K562 (cell line): ENCODE measurements around the gene DYNC2H1. TPM values are rescaled to one million over a fixed set of nuclear protein-coding genes. Genes with fewer than 3 reads are reported as not detected.

Experiments used
- ATAC-seq: fragments of 200-7000 bp; cut with Tn5 transposase; 3 replicates; pipeline ENCODE4 v1.9.1; 2020; ENCODE audit warnings: moderate library complexity
- BruUV-seq: library from RNA; stranded (reverse); fragments of 400-500 nt; replicated peaks from 2 replicates; lab custom pipeline; 2021; lab: Mats Ljungman, UMichigan
- CTCF ChIA-PET: fragments of 300-600 bp; formaldehyde crosslinking; extraction: SDS; loops from one replicate; lab custom pipeline; 2021; ENCODE audit warnings: low intra/inter-chr PET ratio; lab: Yijun Ruan, JAX
- POLR2A ChIA-PET: fragments of 300-600, 350-650 bp; sonication (Branson Sonifier 250); formaldehyde crosslinking; extraction: SDS; loops from one replicate; lab custom pipeline; 2021; ENCODE audit warnings: antibody characterized with exemption, inconsistent platforms; lab: Yijun Ruan, JAX
- DNase-seq, 4 experiments: peaks; one replicate each; pipeline versions ENCODE4 v3.0.0 to v3.0.0-alpha.2; 2011 to 2018; ENCODE audit warnings: low spot score in 3 of 4, mixed read lengths in 3 of 4; ENCODE audit errors: extremely low read depth in 1 of 4
- FAIRE-seq: peaks from 2 replicates; lab custom pipeline; 2011; peaks lifted over from hg19 to GRCh38; lab: Jason Lieb, UNC
- H2AFZ ChIP-seq: 2 replicates; pipeline ENCODE4 v1.6.0; 2011; ENCODE audit warnings: low read depth, low read length, control low read depth, inconsistent platforms
- H3K27ac ChIP-seq: fragments of 200-600 bp; 3 replicates; pipeline ENCODE4 v1.8.0; 2011; ENCODE audit warnings: low read depth, mild to moderate bottlenecking, control low read depth, inconsistent platforms, low read length, moderate library complexity, mixed read lengths; ENCODE audit errors: extremely low read depth
- H3K27me3 ChIP-seq, 2 experiments: fragments of 300-600 bp in 1 of 2; 2 replicates in 1 of 2; 3 replicates in 1 of 2; pipeline versions ENCODE4 v1.6.0 to v1.8.0; 2011; ENCODE audit warnings: inconsistent platforms in 2 of 2, low read length in 2 of 2, mild to moderate bottlenecking in 1 of 2, mixed read lengths in 1 of 2, moderate library complexity in 1 of 2; ENCODE audit not compliant: control insufficient read depth in 2 of 2, insufficient read depth in 2 of 2
- H3K36me3 ChIP-seq: fragments of 300-600 bp; 3 replicates; pipeline ENCODE4 v1.8.0; 2011; ENCODE audit warnings: mild to moderate bottlenecking, low read length, inconsistent platforms; ENCODE audit not compliant: control insufficient read depth, insufficient read depth
- H3K4me1 ChIP-seq, 2 experiments: fragments of 200-600 bp in 1 of 2; replicated peaks in 1 of 2; 2 replicates in 1 of 2; 3 replicates in 1 of 2; pipeline versions ENCODE4 v1.5.1 to v1.8.0; 2011; ENCODE audit warnings: inconsistent platforms in 2 of 2, low read length in 2 of 2, mild to moderate bottlenecking in 1 of 2, mixed read lengths in 1 of 2, moderate library complexity in 1 of 2; ENCODE audit not compliant: control insufficient read depth in 2 of 2, insufficient read depth in 2 of 2
- H3K4me2 ChIP-seq: 2 replicates; pipeline ENCODE4 v1.6.1; 2011; ENCODE audit warnings: low read length, control low read depth, inconsistent platforms, mixed read lengths; ENCODE audit not compliant: insufficient read depth
- H3K4me3 ChIP-seq: fragments of 200-600 bp; sonication (generic), shearing (Covaris generic); 2 replicates; pipeline ENCODE4 v1.5.1; 2016; ENCODE audit warnings: control low read depth, inconsistent platforms
- H3K79me2 ChIP-seq: fragments of 200-600 bp; 3 replicates; pipeline ENCODE4 v1.8.0; 2011; ENCODE audit warnings: low read length, inconsistent platforms; ENCODE audit not compliant: control insufficient read depth, insufficient read depth
- H3K9ac ChIP-seq, 2 experiments: 2 replicates each; pipeline versions ENCODE4 v1.6.0 to v1.6.1; 2011; ENCODE audit warnings: low read depth in 2 of 2, low read length in 2 of 2, control low read depth in 1 of 2, inconsistent platforms in 1 of 2, mild to moderate bottlenecking in 1 of 2, mixed read lengths in 1 of 2; ENCODE audit not compliant: insufficient read depth in 1 of 2
- H3K9me1 ChIP-seq: one replicate; pipeline ENCODE4 v1.6.0; 2011; ENCODE audit warnings: inconsistent platforms, mild to moderate bottlenecking, low read length, moderate library complexity; ENCODE audit not compliant: control insufficient read depth, insufficient read depth
- H3K9me3 ChIP-seq: replicated peaks from 2 replicates; pipeline ENCODE4 v1.5.1; 2011; ENCODE audit warnings: low read depth, low read length, inconsistent platforms; ENCODE audit not compliant: control insufficient read depth, insufficient read depth
- H4K20me1 ChIP-seq: replicated peaks from 2 replicates; pipeline ENCODE4 v1.6.1; 2011; ENCODE audit warnings: low read length, inconsistent platforms, mixed read lengths; ENCODE audit not compliant: control insufficient read depth, insufficient read depth
- ARHGAP35 ChIP-seq: fragments of 450-650 bp; IDR thresholded peaks from 2 replicates; pipeline ENCODE4 v1.6.1; 2018; ENCODE audit not compliant: partially characterized antibody
- ARID2 ChIP-seq: fragments of 450-650 bp; IDR thresholded peaks from 2 replicates; pipeline ENCODE4 v1.6.1; 2017; ENCODE audit warnings: antibody characterized with exemption, mild to moderate bottlenecking
- CREB1 ChIP-seq, 2 experiments: sonication (generic) in 1 of 2; formaldehyde crosslinking in 1 of 2; IDR thresholded peaks; 2 replicates each; pipeline versions ENCODE4 v1.6.1 to v1.8.0; 2012 to 2022; ENCODE audit warnings: inconsistent platforms in 1 of 2, mild to moderate bottlenecking in 1 of 2, missing genetic modification reagents in 1 of 2, moderate library complexity in 1 of 2
- FOXK1 ChIP-seq: sonication (generic); formaldehyde crosslinking; IDR thresholded peaks from 2 replicates; pipeline ENCODE4 v1.8.0; 2022; ENCODE audit warnings: missing genetic modification reagents, mild to moderate bottlenecking, borderline replicate concordance
- MXI1 ChIP-seq: IDR thresholded peaks from 2 replicates; pipeline ENCODE4 v1.6.1; 2011; ENCODE audit warnings: low read depth, mild to moderate bottlenecking, improper control_type of control experiment, low read length
- NFE2L1 ChIP-seq: fragments of 450-650 bp; IDR thresholded peaks from 2 replicates; pipeline ENCODE4 v1.6.1; 2016; ENCODE audit warnings: missing genetic modification characterization, low read depth, mild to moderate bottlenecking, missing compliant biosample characterization, moderate library complexity, borderline replicate concordance
- PURB ChIP-seq: sonication (generic); formaldehyde crosslinking; IDR thresholded peaks from 2 replicates; pipeline ENCODE4 v1.9.0; 2021; ENCODE audit warnings: low read depth, mild to moderate bottlenecking, missing genetic modification reagents
- SMC3 ChIP-seq: conservative IDR thresholded peaks from 2 replicates; pipeline ENCODE4 v1.6.1; 2011; ENCODE audit warnings: low read depth, low read length, improper control_type of control experiment; ENCODE audit not compliant: insufficient read depth
- U2AF2 ChIP-seq: fragments of 200-400 bp; formaldehyde crosslinking; optimal IDR thresholded peaks from 2 replicates; pipeline ENCODE3; 2017; ENCODE audit warnings: low read depth, mild to moderate bottlenecking, low read length
- ZBTB17 ChIP-seq: fragments of 450-650 bp; formaldehyde crosslinking; IDR thresholded peaks from 2 replicates; pipeline ENCODE4 v1.4.0; 2020; ENCODE audit warnings: mild to moderate bottlenecking
- ZNF384 ChIP-seq: IDR thresholded peaks from 2 replicates; pipeline ENCODE4 v1.6.1; 2012; ENCODE audit warnings: low read depth, low read length, improper control_type of control experiment
- ZNF699 ChIP-seq: fragments of 250-450 bp; sonication (Bioruptor Pico); IDR thresholded peaks from 2 replicates; pipeline ENCODE4 v1.8.0; 2021; ENCODE audit warnings: mild to moderate bottlenecking, moderate library complexity; ENCODE audit not compliant: insufficient replicate concordance
- ZNF76 ChIP-seq: fragments of 250-450 bp; sonication (Bioruptor Pico); IDR thresholded peaks from 2 replicates; pipeline ENCODE4 v1.4.0; 2020; ENCODE audit warnings: mild to moderate bottlenecking, moderate library complexity, borderline replicate concordance
- WGBS: fragments of 100-300 bp; shearing (Covaris generic); methylation state at CpG from one replicate; pipeline ENCODE4 v1.1.6; 2016; ENCODE audit warnings: low coverage, mixed read lengths; ENCODE audit not compliant: insufficient coverage; ENCODE audit errors: missing lambda C conversion rate; 5-methylcytosine and 5-hydroxymethylcytosine counted together
- in situ Hi-C: fragments of 300-500 bp; cut with MboI; formaldehyde crosslinking; loops from 4 replicates; pipeline ENCODE4 v1.15.0; 2018; ENCODE audit warnings: inconsistent platforms, mixed read lengths
- intact Hi-C: fragments of 100-400 bp; cut with micrococcal nuclease; formaldehyde crosslinking; loops from 2 replicates; pipeline ENCODE4 v1.14.2; 2022
- polyA plus RNA-seq, 8 experiments: library from polyadenylated mRNA; depleted of rRNA in 4 of 8; stranded (reverse) in 5 of 8; unstranded in 3 of 8; fragments of >200 nt; fragmentation: Nextera tagmentation in 2 of 8; fragmentation: Illumina TruSeq in 1 of 8; extraction: Ambion mirVana in 2 of 8; extraction: Trizol in 1 of 8; gene quantifications; 2 replicates each; pipeline versions ENCODE4 v1.2.1 to v1.2.3, GENCODE V29; 2011 to 2014; ENCODE audit warnings: inconsistent platforms in 1 of 8, missing spikeins in 1 of 8
- total RNA-seq, 7 experiments: library from RNA; depleted of rRNA in 6 of 7; stranded (reverse); fragments of >200 nt in 6 of 7; fragmentation: Illumina TruSeq in 2 of 7; extraction: Trizol in 2 of 7; gene quantifications; 2 replicates each; pipeline versions ENCODE4 v1.2.1 to v1.2.3, GENCODE V29; 2011 to 2021; ENCODE audit warnings: low replicate concordance in 1 of 7
- TF ChIP-seq, protein P1 (sequence below), 2 experiments: IDR thresholded peaks in 1 of 2; conservative IDR thresholded peaks in 1 of 2; 2 replicates each; pipeline ENCODE4 v1.6.1; 2016; ENCODE audit warnings: low read depth in 2 of 2, mild to moderate bottlenecking in 1 of 2, missing compliant biosample characterization in 1 of 2, missing genetic modification characterization in 1 of 2, moderate library complexity in 1 of 2
- TF ChIP-seq, protein P2 (sequence below): fragments of 450-650 bp; conservative IDR thresholded peaks from 2 replicates; pipeline ENCODE4 v1.6.1; 2016; ENCODE audit warnings: missing genetic modification characterization, low read depth, mild to moderate bottlenecking, control low read depth, missing compliant biosample characterization
- TF ChIP-seq, protein P3 (sequence below): fragments of 250-450 bp; sonication (Bioruptor Pico); IDR thresholded peaks from 2 replicates; pipeline ENCODE4 v1.5.0; 2021
- TF ChIP-seq, protein P4 (sequence below): fragments of 250-450 bp; sonication (Bioruptor Pico); IDR thresholded peaks from 2 replicates; pipeline ENCODE4 v1.5.1; 2021; ENCODE audit warnings: mild to moderate bottlenecking

The DYNC2H1 gene
- total and polyA plus RNA-seq, 9 of the 15 experiments (the other 6 are each of a cell fraction or from before 2014, with no cell fraction given): 0.08 to 0.64 (median 0.20) TPM

DNA sequence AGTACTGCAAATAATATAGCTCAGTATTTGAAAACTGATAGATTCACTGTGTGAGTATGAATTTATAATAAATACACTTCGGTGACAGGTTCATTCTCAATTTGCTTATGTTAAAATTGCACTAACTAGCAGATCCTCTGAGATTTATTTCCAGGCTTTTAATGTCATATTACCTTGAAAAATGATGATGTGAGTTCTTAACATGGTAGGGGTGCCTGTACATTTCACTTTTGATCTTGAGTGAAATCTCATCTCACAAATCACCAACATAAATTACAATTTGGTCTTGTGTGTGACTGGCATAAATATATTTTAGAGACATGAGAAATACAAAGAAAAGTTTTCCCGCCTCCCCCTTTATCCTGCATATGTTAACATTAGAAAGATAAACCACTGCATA, 240.4 kb downstream of the DYNC2H1 start:
- Histone ChIP-seq H3K4me2 (no peak overlapping the region), H3K36me3 (no peaks in the 10 kb centered on the region), H3K4me1 (no peaks in the 10 kb centered on the region), H2AFZ (no peak overlapping the region), H3K4me3 (no peak overlapping the region), H3K27me3 (no peaks in the 10 kb centered on the region), H3K9me3 (no peaks in the 10 kb centered on the region), H3K9me1 (no peaks in the 10 kb centered on the region), H3K79me2 (no peaks in the 10 kb centered on the region), H4K20me1 (no peaks in the 10 kb centered on the region), H3K27ac (no peak overlapping the region), H3K9ac (no peak overlapping the region)
- WGBS: 0% methylated on average over 2 of the region's 2 CpGs
- in situ Hi-C loops: no loop called here
- ATAC-seq (no peak), FAIRE-seq (no peak), DNase-seq (no peak)
- ChIA-PET POLR2A (no interaction called here), CTCF (no interaction called here)
- intact Hi-C loops: no loop called here
- no TSS peak for BruUV-seq
- no peak for TF ChIP-seq MXI1
- TF ChIP-seq, protein P1, sequence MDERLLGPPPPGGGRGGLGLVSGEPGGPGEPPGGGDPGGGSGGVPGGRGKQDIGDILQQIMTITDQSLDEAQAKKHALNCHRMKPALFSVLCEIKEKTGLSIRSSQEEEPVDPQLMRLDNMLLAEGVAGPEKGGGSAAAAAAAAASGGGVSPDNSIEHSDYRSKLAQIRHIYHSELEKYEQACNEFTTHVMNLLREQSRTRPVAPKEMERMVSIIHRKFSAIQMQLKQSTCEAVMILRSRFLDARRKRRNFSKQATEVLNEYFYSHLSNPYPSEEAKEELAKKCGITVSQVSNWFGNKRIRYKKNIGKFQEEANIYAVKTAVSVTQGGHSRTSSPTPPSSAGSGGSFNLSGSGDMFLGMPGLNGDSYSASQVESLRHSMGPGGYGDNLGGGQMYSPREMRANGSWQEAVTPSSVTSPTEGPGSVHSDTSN (CRISPR knock-in tag; IDR thresholded peaks at IDR 0.05; ENCODE audit: low read depth): no peak
- TF ChIP-seq, protein P1 (tag; conservative IDR thresholded peaks at IDR 0.05; ENCODE audit: low read depth): no peak
- TF ChIP-seq, protein P2, sequence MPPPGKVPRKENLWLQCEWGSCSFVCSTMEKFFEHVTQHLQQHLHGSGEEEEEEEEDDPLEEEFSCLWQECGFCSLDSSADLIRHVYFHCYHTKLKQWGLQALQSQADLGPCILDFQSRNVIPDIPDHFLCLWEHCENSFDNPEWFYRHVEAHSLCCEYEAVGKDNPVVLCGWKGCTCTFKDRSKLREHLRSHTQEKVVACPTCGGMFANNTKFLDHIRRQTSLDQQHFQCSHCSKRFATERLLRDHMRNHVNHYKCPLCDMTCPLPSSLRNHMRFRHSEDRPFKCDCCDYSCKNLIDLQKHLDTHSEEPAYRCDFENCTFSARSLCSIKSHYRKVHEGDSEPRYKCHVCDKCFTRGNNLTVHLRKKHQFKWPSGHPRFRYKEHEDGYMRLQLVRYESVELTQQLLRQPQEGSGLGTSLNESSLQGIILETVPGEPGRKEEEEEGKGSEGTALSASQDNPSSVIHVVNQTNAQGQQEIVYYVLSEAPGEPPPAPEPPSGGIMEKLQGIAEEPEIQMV (tag): no peak
- TF ChIP-seq, protein P3, sequence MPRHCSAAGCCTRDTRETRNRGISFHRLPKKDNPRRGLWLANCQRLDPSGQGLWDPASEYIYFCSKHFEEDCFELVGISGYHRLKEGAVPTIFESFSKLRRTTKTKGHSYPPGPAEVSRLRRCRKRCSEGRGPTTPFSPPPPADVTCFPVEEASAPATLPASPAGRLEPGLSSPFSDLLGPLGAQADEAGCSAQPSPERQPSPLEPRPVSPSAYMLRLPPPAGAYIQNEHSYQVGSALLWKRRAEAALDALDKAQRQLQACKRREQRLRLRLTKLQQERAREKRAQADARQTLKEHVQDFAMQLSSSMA (CRISPR knock-in tag): no peak
- TF ChIP-seq, protein P4, sequence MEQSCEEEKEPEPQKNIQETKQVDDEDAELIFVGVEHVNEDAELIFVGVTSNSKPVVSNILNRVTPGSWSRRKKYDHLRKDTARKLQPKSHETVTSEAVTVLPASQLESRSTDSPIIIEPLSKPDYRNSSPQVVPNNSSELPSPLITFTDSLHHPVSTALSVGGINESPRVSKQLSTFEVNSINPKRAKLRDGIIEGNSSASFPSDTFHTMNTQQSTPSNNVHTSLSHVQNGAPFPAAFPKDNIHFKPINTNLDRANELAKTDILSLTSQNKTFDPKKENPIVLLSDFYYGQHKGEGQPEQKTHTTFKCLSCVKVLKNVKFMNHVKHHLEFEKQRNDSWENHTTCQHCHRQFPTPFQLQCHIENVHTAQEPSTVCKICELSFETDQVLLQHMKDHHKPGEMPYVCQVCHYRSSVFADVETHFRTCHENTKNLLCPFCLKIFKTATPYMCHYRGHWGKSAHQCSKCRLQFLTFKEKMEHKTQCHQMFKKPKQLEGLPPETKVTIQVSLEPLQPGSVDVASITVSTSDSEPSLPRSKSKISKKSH (CRISPR knock-in tag): no peak
- TF ChIP-seq ZBTB17 (CRISPR knock-in tag): no peak
- no peak for TF ChIP-seq ZNF76 (CRISPR knock-in tag)
- TF ChIP-seq PURB (CRISPR knock-in tag): no peak
- TF ChIP-seq NFE2L1 (tag): no peak
- TF ChIP-seq CREB1 (IDR thresholded peaks at IDR 0.05): no peak
- no peak for TF ChIP-seq CREB1 (CRISPR knock-in tag; IDR thresholded peaks at IDR 0.05)
- TF ChIP-seq ZNF384: no peak
- no peak for TF ChIP-seq U2AF2
- no peak for TF ChIP-seq ZNF699 (CRISPR knock-in tag)
- TF ChIP-seq ARID2: no peak
- no peak for TF ChIP-seq ARHGAP35
- TF ChIP-seq FOXK1 (CRISPR knock-in tag): no peak
- TF ChIP-seq SMC3: no peak
